Spinal cord (tissue), 10 donors: Measurements from ENCODE around the gene DPH1. TPM values are rescaled to one million over a fixed set of nuclear protein-coding genes. Genes with fewer than 3 reads are reported as not detected.
A peak's percentile ranks its signal among the peaks of the same experiment; 100 is the strongest.

ENCODE experiments used
- DNase-seq, 6 donors: peaks; one replicate each; pipeline versions ENCODE4 v3.0.0 to v3.0.0-alpha.2; 2013 to 2015; ENCODE audit warnings: low spot score in 6 of 6, low read depth in 4 of 6
- H3K27ac ChIP-seq: one replicate; pipeline ENCODE4 v1.5.1; 2013; ENCODE audit warnings: low read depth, low read length, control low read depth
- H3K27me3 ChIP-seq: one replicate; pipeline ENCODE4 v1.6.1; 2013; ENCODE audit warnings: low read length; ENCODE audit not compliant: control insufficient read depth, insufficient read depth
- H3K36me3 ChIP-seq: one replicate; pipeline ENCODE4 v1.6.1; 2013; ENCODE audit warnings: low read length; ENCODE audit not compliant: control insufficient read depth, insufficient read depth
- H3K4me1 ChIP-seq: one replicate; pipeline ENCODE4 v1.6.1; 2013; ENCODE audit warnings: low read length; ENCODE audit not compliant: control insufficient read depth, insufficient read depth
- H3K4me3 ChIP-seq: one replicate; pipeline ENCODE4 v1.5.1; 2013; ENCODE audit warnings: low read depth, low read length, control low read depth
- H3K9me3 ChIP-seq: one replicate; pipeline ENCODE4 v1.6.1; 2013; ENCODE audit warnings: low read length; ENCODE audit not compliant: control insufficient read depth, insufficient read depth
- WGBS: methylation state at CpG from one replicate; pipeline ENCODE4 v1.1.5; 2013; ENCODE audit warnings: missing lambda C conversion rate; ENCODE audit not compliant: insufficient coverage; 5-methylcytosine and 5-hydroxymethylcytosine counted together
- polyA plus RNA-seq, 2 donors: library from polyadenylated mRNA; unstranded; fragments of 120-200 nt; gene quantifications; one replicate each; pipeline ENCODE4 v1.2.1, GENCODE V29; 2013; ENCODE audit not compliant: insufficient read length in 2 of 2
- total RNA-seq, 2 donors: library from RNA; depleted of rRNA in 1 of 2; stranded (reverse); fragments of 120-200 nt in 1 of 2; fragments of >200 nt in 1 of 2; gene quantifications; one replicate each; pipeline versions ENCODE4 v1.2.3 to v1.2.4, GENCODE V29; 2013 to 2014
- donor health status: healthy.

The DPH1 gene
- total and polyA plus RNA-seq, 4 donors = 21.5 to 83.7 (median 46.5) TPM

GRCh38 chr17:2060681-2061440 lies 30.9 kb downstream of the DPH1 start:
- Histone ChIP-seq H3K4me1 (peaks cover 64% of the 10 kb centered on the region), H3K27ac (peak overlapping the region; percentile 88), H3K4me3 (peak overlapping the region; percentile 0), H3K9me3 (no peaks in the 10 kb centered on the region), H3K27me3 (peaks cover 50% of the 10 kb centered on the region), H3K36me3 (peaks cover 71% of the 10 kb centered on the region)
- WGBS = 93% methylated on average over 12 of the region's 21 CpGs
- DNase-seq = peak in 1 of 6 donors; percentile 17

DNA sequence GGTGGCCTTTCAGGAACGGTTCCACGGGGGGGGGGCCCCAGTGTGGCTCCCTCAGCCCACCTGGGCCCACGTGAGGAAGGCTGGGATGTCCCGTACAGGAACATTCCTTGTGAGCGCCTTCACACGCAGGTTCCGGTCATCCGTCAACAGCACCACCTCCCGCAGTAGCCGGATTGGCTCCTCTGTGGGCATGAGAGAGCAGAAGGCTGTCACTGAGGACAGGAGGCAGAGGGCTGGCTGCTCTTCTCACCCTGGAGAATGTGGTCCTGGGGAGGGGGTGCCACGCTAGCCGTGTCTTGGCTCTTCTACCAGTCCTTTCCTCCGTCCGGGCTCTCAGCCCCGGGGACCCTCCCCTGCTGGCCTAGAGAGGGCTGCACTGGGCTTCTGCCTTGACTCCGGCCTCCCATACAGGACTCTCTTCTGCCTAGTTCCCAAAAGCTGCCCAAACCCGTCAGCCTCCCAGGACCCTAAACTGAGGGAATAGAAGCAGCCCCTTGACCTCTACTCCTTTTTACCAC lies 31.5 kb downstream of the DPH1 start:
- DNase-seq = no peak
- Histone ChIP-seq H3K4me3 (no peak overlapping the region), H3K27me3 (peaks cover 45% of the 10 kb centered on the region), H3K27ac (peak overlapping the region; percentile 88), H3K4me1 (peaks cover 66% of the 10 kb centered on the region), H3K36me3 (peaks cover 73% of the 10 kb centered on the region), H3K9me3 (no peaks in the 10 kb centered on the region)
- 84% methylated on average over 16 of the region's 17 CpGs for WGBS

GRCh38 chr17:2062571-2063183 lies 32.7 kb downstream of the DPH1 start:
- DNase-seq = no peak
- Histone ChIP-seq H3K27ac (peak overlapping the region; percentile 88), H3K27me3 (peaks cover 42% of the 10 kb centered on the region), H3K4me1 (peaks cover 77% of the 10 kb centered on the region), H3K36me3 (peaks cover 82% of the 10 kb centered on the region), H3K4me3 (no peak overlapping the region), H3K9me3 (no peaks in the 10 kb centered on the region)
- WGBS = 49% methylated on average over 11 of the region's 11 CpGs

DNA sequence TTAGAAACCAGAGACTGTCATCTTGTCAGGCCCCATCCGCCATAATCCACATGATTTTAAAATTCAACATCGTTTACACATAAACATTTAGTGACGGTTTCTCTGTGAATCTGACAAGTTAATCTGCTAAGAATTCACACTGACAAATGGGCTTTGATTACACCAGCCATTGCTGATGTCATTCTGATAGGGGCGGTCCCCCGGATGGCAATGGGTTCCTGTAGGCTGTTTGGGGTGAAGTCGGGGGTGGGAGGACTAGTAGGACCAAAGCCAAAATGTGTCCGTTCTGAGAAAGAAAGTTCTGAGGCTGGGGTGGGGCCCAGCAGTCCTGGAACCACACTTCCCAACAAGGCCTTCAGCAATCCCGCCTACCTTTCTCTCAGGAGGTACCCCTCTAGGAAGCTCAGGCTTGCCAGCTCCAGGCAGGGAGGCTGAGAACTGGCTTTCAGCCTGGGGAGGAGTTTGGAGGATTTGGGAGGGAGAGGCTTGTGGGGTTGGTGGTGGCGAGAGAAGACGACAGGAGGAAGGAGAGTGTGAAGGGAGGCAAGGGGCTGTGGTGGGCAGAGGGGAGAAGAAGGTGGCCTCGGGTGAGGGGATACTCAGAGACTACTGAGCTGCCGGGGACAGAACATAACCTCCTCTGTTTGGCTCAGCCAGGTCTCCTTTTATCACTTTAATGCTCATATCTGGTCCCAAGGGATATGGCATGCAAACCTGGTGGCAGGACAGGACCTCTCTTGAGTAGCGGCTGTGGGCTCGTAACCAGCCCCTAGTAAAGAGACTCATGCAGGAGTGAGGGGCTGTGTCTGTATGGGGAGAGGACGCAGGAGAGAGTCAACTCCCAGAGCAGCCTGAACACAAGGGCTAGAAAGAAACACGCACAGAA lies 33.6 kb downstream of the DPH1 start:
- H3K27ac ChIP-seq = peak overlapping the region; percentile 88
- peaks cover 83% of the 10 kb centered on the region for H3K4me1 ChIP-seq
- H3K4me3 ChIP-seq = no peak overlapping the region
- H3K36me3 ChIP-seq = peaks cover 82% of the 10 kb centered on the region
- WGBS = 90% methylated on average over 11 of the region's 16 CpGs
- H3K27me3 ChIP-seq = peaks cover 34% of the 10 kb centered on the region
- DNase-seq = no peak
- H3K9me3 ChIP-seq = no peaks in the 10 kb centered on the region

DNA sequence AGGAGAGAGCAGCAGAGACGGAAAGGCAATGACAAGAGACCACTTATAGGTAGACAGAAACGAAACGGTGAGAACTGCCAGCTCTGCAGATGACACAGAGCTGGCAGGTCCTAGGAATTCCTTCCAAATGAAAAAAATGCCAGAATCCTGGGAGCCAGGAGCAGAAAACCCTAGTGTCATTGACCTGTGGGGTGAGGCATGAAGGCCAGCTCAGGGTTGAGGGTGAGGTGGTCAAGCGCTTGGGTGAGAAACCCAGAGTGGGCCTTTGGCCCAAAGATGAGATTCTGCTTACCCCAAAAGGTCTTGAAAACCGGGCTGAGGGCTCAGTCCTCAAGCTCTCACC lies 34.2 kb downstream of the DPH1 start:
- Histone ChIP-seq H3K4me1 (peaks cover 86% of the 10 kb centered on the region), H3K27me3 (peaks cover 28% of the 10 kb centered on the region), H3K4me3 (no peak overlapping the region), H3K27ac (peak overlapping the region; percentile 88), H3K36me3 (peaks cover 85% of the 10 kb centered on the region), H3K9me3 (no peaks in the 10 kb centered on the region)
- DNase-seq = no peak
- WGBS = 86% methylated on average over 4 of the region's 5 CpGs

DNA sequence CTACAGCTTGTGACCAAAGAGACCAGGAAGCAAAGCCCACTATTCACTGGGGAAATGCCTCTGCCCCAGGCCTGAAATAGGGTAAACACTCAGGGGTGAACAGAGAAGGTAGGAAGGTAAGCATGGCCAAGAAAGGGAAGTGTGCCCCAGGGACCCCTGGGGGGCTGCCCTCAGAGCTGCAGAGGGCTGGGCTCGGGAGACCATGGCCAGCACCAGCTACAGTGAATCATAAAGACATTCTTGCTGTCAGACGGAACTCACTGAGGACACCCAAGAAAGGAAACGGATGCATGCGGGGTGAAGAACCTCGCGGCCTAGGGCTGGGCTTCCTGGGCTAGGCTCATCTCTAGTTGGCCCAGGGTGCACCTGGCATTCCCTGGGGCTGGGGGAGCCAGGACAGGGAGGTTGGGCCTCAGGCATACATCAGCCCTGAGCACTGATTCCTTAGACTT lies 34.6 kb downstream of the DPH1 start:
- no peaks in the 10 kb centered on the region for H3K9me3 ChIP-seq
- H3K4me3 ChIP-seq = no peak overlapping the region
- 90% methylated on average over 6 of the region's 6 CpGs for WGBS
- peaks cover 85% of the 10 kb centered on the region for H3K36me3 ChIP-seq
- peak overlapping the region; percentile 88 for H3K27ac ChIP-seq
- peaks cover 81% of the 10 kb centered on the region for H3K4me1 ChIP-seq
- DNase-seq = no peak
- H3K27me3 ChIP-seq = peaks cover 24% of the 10 kb centered on the region

DNA sequence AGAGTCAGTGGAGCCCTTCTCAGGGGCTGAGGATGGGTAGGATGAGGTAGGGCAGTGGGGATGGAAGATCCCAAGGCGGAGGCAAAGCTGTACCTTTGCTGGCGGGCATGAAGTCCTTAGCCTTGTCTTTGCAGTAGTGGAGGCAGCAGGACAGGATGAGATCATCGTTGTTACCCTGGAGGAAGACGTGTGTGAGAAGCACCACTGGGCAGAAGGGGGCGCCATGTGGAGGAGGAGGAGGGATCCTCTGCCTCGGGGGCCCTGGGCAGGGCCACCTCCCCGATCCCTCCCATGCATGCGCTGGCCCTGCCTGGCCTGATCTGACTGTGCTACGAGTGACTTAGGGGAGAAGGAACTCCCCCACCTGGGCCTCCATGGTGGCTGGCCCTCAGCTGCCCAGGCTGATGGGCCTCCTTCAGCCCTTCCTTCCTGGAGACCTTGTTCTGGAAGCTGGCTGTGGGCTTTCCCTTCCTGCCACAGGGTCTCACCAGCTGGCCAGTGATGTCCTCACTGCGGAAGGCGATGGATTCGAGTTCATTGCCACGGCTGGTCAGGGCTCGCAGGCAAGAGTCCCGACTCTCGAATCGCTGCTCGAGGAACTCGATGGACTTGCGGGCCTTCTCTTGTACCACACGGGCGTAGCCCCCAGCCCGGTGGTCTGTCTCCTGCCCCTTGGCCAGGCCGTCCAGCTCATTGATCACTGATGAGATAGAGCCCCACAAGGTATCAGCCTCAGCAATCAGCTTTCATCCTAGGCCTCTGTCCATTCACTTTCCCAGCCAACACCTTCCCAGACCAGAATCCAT lies 35.2 kb downstream of the DPH1 start:
- no peaks in the 10 kb centered on the region for H3K9me3 ChIP-seq
- H3K27me3 ChIP-seq = peaks cover 17% of the 10 kb centered on the region
- H3K36me3 ChIP-seq = peaks cover 83% of the 10 kb centered on the region
- H3K27ac ChIP-seq = peak overlapping the region; percentile 88
- WGBS = 84% methylated on average over 23 of the region's 24 CpGs
- peaks cover 80% of the 10 kb centered on the region for H3K4me1 ChIP-seq
- H3K4me3 ChIP-seq = no peak overlapping the region
- peak in 1 of 6 donors; percentile 24 for DNase-seq

DNA sequence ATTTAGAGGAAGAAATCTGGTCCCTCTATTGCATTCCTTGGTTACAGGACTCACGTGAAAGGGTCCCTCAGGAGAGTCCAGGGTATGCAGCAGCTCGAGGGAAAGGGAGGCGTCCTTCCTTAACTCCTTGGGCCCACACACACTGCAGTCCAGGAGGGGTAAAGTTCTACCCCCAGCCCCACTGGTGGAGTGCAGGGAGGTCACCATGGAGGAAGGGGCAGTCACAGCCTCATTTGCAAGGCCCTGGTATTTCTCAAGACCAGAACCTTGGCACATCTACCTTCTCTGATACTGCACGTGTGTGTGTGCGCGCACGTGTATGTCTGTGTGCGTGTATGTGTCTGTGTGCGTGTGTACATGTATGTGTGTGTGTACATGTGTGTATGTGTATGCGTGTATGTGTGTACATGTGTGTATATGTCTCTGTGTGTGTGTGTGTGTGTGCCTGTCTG lies 36.0 kb downstream of the DPH1 start:
- Histone ChIP-seq H3K4me1 (peaks cover 80% of the 10 kb centered on the region), H3K27me3 (peaks cover 9% of the 10 kb centered on the region), H3K36me3 (peaks cover 83% of the 10 kb centered on the region), H3K4me3 (no peak overlapping the region), H3K9me3 (no peaks in the 10 kb centered on the region), H3K27ac (peak overlapping the region; percentile 88)
- 96% methylated on average over 8 of the region's 10 CpGs for WGBS
- DNase-seq = no peak
